CD1c-positive myeloid dendritic cell (primary cell): ENCODE data around the gene CCDC38.
"Not testable (repeated sequence)": the region's sequence is repeated elsewhere in the genome, so short reads cannot be mapped to it uniquely, and the experiment has no call there.

ENCODE experiments used
- DNase-seq: peaks from one replicate; pipeline ENCODE4 v3.0.0-alpha.2; 2016; ENCODE audit errors: extremely low spot score

CCDC38 gene

DNA sequence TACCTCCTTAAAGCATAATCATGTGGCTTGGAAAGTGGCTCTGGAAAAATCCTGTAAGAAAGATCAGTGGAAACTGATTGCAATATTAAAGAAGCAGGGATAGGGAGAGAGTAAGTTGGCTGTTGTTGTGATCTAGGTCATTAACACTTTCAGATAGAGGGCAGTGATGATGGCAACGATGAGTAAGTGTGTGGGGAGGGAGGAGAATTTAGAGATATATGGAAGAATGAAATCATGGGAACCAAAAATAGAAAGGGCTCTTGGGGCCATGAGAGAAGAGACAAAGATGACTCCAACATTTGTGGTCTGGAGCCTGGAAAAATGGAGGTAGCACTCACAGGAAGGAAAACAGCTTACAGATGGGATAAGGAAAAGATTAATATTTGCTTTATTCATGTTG lies 60.3 kb downstream of the CCDC38 start:
- no peak for DNase-seq

DNA sequence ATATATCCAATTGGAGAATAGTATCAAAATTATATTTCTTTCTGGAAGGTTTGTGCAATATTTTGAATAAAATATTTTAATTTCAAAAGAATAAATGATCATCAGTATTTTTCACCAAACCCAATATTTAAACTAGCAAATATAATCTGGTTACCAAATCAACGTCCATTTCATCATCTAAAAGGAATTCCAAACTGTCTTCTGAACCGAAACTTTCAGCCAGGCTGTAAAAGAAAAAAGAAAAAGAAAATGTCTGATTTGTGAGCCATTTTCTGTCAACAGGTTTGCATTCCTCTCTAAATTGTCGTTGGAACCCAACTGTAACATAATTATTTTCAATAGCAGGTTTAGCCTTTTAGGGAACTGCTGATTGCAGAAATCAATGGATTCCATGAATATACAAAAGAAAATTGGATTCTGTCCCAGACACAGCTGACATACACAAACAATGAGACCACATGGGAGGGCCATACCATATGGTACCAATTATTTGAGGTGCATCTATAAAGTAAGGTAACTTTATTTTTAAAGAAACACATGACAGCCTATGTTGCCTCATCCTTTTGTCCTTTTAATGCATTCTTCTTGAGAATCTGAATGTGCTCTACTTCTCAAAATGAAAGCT lies 61.0 kb downstream of the CCDC38 start:
- DNase-seq: no peak

DNA sequence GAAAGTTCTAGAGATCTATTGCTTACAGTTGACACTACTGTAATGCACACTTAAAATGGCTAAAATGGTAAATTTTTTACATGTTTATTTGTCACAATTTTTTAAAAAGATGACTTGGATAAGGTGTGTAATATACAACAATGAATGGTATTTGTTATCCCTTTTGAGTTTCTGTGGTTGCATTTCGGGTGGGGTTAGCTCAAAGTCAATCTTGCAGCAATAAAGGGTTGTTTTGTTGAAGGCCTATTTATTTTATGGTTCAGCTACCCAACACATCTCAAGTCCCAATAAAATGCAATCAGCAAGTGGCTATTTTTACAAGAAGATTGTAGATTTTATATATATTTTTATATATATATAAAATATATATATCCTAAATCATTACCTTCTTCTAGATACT lies 61.5 kb downstream of the CCDC38 start:
- DNase-seq: no peak

DNA sequence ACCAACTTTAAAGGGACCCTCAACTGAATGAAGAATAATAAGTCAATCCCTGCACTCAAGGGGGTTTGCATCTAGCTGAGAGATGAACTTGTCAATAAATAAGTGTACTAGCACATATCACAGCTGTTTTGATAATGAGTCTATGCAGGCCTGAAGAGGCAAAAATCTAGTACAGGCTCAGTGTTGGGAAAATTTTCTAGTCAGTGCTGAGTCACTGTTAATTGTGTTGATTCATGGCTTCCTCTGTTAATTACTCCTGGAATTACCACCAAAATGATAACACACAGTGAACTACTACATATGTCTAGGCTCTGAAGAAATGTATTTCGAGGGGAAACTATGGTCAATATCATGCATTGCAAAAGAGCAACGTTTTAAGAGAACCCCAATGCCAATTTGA lies 64.8 kb downstream of the CCDC38 start:
- no peak for DNase-seq

DNA sequence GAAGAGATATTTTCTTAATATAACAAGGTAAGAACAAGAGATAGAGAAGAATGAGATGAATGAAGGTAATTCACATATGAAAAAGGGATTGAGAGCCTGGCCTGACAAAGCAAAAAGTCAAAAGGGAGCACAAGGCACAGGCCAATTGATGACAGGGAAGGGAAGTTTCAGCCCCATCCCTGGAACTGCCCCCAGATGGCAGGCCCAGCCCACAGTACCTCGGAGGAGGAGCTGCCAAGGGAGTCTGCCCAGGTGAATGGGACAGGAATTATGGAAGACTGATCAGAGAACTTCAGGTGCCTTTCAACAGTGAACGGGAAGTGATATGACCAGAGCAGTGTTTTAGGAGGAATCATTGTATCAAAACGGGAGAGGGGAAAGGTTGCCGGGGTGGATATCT lies 68.0 kb downstream of the CCDC38 start:
- DNase-seq: no peak

DNA sequence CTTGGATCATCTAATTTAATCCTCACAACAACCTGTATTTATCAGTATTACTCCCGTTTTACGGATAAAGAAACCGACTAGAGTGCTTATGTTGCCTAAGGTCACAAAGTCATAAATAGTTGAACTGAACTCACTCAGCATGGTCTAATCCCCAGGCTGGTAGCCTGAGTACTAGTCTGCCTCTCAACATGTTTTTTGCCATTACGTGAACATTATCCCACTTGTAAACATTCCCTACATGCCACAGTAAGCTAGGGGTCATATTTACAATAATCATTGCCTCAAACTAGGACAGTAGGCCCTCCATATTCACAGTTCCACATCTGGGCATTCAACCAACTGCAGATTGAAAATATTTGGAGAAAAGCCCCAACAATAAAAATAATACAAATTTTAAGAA lies 71.5 kb downstream of the CCDC38 start:
- no peak for DNase-seq

DNA sequence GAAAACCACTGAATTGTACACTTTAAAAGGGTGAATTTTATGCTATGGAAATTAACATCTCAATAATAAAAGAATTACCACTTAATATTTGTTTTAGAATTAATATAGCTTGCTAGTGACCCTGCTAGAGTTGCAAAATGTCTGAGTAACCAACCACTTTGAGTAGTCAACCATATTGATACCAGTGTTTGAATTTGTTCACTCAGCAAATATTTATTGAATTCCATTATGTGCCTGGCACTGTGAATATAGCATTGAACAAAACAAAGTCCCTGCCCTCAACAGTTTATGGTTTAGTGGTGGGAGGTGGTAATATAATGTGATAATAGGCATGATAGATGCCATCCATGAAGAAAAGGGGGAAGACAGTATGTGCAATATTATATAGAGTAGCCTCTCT lies 79.1 kb downstream of the CCDC38 start:
- no peak for DNase-seq

DNA sequence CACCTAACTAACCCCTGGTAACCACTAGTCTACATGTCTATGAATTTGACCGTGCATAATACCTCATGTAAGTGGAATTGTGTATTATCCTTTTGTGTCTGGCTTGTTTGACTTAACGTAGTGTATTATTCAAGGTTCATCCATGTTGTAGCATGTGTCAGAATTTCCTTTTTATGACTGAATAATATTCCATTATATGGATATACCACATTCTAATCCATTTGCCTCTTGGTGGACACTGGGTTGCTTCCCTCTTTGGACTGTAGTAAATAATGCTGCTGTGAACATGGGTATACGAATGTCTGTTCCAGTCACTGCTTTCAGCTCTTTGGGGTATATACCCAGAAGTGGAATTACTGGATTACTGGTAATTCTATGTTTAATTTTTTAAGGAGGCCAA lies 80.4 kb downstream of the CCDC38 start:
- no peak for DNase-seq

DNA sequence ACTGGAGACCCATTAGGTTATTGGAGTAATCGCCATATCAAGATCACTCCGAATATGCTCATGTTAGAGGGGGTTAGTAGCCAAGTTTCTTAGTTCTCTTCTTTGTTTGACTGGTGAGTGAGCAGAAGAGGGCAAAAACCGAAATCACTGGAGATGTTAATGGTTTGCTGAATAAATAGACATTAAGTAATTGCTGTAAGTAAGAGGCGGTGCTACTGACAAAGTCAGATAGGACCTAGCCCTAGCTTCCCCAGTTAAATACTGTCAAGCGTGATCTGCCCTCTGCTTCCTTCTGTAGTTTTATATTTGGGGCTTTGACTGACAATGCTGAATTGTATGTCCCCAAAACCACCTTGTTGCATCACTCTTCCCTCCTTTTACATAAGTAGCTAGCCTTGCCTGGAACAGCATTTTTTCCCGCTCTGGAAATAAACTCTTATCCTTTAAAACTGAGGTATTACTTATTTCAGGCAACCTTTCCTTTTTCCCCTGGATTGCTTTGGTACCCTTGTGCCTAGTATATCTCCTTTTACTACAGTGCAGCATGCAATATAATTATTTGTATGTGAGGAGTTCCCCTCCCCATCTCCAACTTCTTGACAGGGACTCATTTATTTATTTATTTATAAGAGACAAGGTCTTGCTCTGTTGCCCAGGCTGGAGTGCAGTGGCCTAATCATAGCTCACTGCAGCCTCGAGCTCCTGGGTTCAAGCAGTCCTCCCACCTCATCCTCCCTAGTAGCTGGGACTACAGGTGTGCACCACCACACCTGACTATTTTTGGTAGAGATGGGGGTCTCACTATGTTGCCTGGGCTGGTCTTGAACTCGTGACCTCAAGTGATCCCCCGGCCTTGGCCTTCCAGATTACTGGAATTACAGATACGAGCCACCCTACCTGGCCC lies 82.2 kb downstream of the CCDC38 start:
- no peak for DNase-seq

DNA sequence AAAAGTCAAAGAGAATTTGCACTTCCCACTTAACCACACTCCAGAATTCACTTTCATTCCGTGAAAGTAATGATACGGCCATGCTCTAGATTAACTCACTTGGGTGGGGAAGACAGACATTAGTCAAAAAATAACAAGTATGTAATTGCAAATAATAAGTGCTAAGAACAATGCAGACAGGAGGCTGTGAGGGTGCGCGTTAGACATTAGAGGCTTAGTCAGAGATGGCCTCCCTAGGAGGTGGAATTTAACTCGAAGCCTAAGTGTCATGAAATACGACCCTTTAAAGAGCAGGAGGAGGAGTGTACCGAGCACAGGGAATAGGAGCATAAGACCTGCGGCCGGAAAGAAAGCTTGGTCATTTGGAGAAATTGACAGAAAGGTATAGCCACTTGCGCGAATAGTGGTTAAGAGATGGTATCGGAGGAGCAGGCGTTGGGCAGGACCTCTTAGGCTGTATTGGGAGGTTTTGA lies 83.0 kb downstream of the CCDC38 start:
- peak; percentile 9 for DNase-seq

DNA sequence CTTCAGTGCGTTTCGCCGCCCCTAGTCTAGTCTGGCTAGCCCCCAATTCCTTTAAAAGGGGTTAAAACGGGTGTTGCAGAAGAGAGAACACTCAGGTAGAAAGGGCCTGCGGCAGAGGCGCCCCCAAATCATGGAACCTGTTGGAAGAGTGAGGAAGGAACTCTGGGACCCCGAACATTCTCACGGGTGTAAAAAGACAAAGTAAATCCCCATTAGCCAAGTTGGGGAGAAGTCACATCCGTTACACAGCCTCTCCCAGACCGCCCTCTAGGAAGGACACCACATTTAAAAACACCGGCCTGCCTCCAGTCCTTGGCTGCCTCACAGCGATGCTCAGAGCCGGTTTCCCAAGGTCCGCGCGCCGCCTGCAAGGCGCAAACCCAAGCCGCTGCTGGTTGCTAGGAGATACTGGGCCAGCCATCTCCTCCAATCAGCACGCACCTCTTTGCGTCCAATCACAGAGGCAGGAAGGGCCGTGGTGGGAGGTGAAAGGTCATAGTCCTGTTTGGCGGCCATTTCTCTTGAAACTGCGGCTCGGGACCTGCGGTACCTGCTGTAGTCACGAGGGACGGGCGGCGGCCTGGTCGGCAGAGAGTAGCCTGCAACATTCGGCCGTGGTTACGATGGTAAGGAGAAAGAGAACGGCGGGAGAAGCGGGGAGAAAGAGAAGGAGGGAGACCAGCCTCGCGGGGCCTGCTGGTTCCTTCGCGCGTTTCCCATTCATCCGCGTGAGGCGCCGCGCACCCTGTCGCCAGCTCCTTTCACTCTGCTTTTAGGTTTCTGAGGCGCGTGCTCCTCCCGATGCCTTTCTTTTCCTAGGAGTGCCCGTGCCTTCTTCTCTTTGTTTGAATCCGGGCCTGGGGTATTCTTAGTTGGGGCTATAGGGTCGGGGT lies 83.7 kb downstream of the CCDC38 start, which contains the start of gene SNRPF:
TSS of gene SNRPF (plus strand) at position 502 of the 893 bp plus-strand sequence. CDS start at position 624, 122 bp downstream.
- DNase-seq: peak; percentile 98

DNA sequence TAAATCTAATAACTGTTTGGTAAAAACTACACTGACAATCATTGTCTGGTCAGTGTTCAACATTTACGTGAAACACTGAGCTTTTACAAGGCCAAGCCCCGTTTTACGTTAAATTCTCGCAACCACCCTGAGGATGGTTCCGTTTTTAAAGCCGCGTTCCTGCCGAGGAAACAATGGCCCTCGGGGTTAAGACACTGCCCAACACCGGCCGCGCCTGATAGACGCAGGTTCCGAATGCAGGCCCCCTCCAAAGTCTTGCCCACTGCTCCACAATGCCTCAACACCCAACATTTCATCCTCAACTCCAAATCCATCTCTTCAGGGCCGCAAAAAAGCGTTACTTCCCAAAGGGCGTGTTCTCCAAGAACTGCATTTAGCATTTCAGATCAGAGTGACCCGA lies 84.6 kb downstream of the CCDC38 start:
- peak; percentile 18 for DNase-seq

DNA sequence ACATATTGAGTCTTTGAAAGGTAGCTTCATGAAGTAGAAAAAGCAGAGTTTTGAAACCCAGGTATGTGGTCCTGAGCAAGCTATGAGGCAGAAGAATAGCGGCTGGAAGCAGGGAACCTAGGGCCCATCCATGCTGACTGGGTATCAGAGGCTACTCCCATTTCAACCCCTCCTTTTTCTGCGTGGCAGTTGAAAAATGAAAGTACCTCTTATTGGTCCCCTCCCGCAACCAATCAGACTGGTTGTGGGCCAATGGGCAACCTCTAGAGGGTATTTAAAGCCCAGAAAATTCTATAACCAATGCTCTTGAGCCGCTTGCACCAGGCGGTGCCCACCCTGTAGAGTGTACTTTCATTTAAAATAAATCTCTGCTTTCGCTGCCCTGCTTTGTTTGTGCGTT lies 85.3 kb downstream of the CCDC38 start:
- DNase-seq: no peak

DNA sequence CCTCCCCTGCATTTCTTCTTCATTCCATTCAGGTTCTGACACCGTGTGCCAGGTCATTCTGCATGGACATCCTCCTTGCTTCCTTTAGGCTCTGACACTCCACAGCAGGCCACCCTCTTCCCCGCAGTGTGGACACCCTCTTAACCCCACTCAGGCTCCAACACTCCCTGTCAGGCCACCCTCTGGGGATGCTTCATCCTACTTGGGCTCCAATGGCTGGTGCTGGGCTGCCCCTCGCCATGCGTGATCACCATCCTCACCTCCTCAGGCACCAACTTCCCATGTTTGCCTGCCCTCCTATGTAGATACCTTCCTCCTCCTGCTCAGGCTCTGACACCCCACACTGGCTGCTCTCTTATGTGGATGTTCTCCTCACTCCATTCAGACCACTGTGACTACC lies 90.3 kb downstream of the CCDC38 start:
- no peak for DNase-seq

DNA sequence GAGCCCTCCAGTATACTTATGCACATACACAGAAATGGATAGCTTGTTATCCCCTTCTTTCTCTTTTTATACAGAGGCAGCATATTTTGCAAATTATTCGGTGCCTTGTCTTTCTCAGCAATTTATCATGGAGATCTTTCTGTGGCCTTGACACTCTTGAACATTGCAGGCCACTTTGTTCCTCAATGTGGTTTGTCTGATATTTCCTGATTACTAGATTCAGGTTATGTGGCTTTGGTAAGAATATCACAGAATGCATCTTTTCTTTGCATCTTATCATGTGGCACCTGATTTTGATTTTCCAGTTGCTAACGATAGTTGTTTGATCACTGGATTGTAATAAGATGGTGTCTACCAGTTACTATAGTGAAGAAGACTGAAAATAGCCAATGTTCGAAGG lies 90.8 kb downstream of the CCDC38 start:
- DNase-seq: no peak

DNA sequence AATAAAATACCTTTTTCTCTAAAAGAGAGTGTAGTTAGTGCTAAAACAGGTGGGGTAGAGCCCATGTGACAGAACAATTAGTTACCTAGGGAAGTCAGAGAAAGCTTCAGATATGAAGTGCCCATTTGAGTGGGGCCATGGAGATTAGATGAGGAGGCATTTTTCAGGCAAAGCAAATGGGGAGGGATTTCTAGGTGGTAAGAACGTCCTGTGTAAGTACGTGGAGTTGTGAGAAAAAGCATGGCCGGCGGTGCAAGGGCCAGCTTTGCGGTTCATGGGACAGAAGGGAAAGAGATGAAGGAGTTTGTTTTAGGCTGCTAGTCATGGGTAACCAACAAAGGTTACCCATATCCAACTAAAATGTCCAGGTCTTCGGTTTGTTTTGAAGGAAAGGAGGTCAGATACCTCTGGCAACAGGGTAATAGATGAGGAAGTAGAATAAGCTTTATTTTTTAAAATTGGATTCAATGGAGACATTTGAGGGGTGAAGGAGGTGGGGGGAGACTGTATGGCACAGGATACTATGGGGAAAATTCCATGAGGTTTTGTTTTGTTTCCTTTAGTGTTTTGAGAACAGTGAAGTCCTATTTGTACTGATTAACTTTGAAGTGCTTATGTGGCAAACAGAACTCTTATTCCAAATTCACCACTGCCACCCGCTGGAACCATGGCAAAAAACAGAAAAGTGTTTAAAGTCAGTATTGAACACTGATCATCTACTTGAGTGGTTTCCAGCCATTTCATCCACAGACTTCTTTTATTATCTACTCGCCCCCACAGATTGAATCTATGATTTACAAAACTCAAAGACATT lies 93.6 kb downstream of the CCDC38 start:
- DNase-seq: no peak

DNA sequence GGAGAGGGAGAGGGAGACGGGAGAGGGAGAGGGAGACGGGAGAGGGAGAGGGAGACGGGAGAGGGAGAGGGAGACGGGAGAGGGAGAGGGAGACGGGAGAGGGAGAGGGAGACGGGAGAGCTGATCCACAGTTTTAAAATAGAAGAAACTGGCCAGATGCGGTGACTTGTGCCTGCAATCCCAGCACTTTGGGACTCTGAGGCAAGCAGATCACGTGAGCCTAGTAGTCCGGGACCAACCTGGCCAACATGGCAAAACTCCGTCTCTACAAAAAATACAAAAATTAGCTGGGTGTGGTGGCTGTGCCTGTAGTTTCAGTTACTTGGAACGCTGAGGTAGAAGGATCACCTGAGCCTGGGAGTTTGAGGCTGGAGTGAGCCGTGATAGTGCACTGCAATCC lies 100.0 kb downstream of the CCDC38 start:
- DNase-seq: not testable (repeated sequence)

DNA sequence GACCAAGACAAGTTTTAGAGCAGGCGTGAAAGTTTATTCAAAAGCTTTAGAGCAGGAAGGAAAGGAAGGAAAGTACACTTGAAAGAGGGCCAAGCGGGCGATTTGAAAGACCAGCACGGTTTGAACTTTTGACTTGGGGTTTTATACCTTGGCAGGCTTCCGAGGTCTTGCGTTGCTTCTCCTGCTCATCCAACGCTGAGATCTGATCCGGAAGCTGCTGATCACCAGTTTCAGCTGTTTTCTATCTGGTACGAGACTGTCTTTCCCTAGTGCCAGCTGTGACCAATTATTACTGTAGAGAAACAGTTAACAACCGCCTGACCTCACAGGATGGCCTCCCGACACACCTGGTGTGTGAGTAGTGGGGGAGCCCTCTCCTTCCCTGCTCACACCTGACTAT lies 104.3 kb downstream of the CCDC38 start:
- no peak for DNase-seq

DNA sequence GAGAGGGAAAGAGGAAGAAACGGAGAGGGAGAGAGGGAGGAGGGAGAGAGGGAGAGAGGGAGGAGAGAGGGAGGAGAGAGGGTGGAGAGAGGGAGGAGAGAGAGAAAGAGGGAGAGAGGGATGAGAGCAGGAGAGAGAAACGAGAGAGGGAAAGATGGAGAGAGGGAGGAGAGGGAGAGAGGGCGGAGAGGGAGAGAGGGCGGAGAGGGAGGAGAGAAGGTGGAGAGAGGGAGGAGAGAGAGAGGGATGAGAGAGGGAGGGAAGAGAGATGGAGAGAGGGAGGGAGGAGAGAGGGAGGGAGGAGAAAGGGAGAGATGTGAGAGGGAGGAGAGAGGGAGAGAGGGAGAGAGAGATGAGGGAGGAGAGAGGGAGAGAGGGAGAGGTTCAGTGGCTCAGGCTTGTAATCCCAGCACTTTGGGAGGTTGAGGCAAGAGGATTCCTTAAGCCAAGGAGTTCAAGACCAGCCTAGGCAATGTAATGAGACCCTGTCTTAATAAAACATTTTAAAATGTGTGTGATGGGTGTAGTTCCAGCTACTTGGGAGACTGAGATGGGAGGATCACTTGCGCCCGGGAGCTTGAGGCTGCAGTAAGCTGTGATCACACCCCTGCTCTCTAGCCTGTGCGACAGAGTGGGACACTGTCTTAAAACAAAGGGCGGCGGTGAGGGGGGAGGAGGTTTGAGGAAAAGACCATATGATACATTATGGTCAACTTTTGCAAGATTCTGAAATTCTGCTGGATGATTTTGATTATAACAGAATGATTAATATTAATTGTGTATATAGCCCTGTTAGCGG lies 105.0 kb downstream of the CCDC38 start:
- DNase-seq: no peak

DNA sequence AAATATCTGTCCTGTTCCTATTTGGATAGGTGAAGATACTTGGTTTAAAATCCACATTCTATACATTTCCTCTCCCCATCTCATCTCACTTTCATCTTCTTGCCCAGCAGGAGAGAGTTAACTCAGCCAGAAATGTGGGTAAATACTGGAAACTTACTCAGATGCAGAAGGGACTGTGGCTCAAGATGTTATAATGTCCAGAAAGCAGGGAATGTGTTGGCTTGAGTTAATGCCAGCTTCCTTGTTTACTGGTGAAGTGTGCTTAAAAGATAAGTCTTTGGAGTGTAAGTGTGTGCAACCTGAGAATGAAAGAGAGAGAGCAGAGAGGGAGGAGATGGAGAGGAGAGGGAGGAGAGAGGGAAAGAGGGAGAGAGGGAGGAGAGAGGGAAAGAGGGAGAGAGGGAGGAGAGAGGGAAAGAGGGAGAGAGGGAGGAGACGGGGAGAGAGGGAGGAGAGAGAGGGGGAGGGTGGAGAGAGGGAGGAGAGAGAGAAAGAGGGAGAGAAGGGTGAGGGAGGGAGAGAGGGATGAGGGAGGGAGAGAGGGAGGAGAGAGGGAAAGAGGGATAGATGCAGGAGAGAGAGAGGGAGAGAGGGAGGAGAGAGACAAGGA lies 105.7 kb downstream of the CCDC38 start:
- no peak for DNase-seq
